HepG2 (cell line): ENCODE measurements around the gene RSKR. TPM values are rescaled to one million over a fixed set of nuclear protein-coding genes. Genes with fewer than 3 reads are reported as not detected.

Experiments used
- ATAC-seq: fragments of 200-7000 bp; cut with Tn5 transposase; 3 replicates; pipeline ENCODE4 v1.9.1; 2020; ENCODE audit warnings: mild to moderate bottlenecking, moderate library complexity
- BruUV-seq: library from RNA; stranded (reverse); fragments of 400-500 nt; replicated peaks from 2 replicates; lab custom pipeline; 2021; lab: Mats Ljungman, UMichigan
- CTCF ChIA-PET: fragments of 300-600 bp; formaldehyde crosslinking; extraction: SDS; loops from one replicate; lab custom pipeline; 2021; ENCODE audit warnings: low total read pairs, inconsistent platforms, low intra/inter-chr PET ratio; lab: Yijun Ruan, JAX
- POLR2A ChIA-PET: fragments of 350-600 bp; sonication (Branson Sonifier 250); formaldehyde crosslinking; loops from one replicate; lab custom pipeline; 2020; ENCODE audit warnings: antibody characterized with exemption, inconsistent platforms; lab: Yijun Ruan, JAX
- DNase-seq: peaks from one replicate; pipeline ENCODE4 v3.0.0-alpha.2; 2015; ENCODE audit warnings: low spot score
- FAIRE-seq: peaks from 3 replicates; lab custom pipeline; 2011; peaks lifted over from hg19 to GRCh38; lab: Jason Lieb, UNC
- H2AFZ ChIP-seq: one replicate; pipeline ENCODE4 v1.6.1; 2011; ENCODE audit warnings: low read length, inconsistent platforms
- H3K27ac ChIP-seq: fragments of 300-600 bp; 3 replicates; pipeline ENCODE4 v1.8.0; 2011; ENCODE audit warnings: mixed run types, mild to moderate bottlenecking, mixed read lengths, low read length, inconsistent platforms; ENCODE audit not compliant: insufficient read depth; ENCODE audit errors: extremely low read length
- H3K27me3 ChIP-seq, 2 experiments: fragments of 200-600 bp in 1 of 2; 2 replicates in 1 of 2; 3 replicates in 1 of 2; pipeline versions ENCODE4 v1.6.0 to v1.8.0; 2011; ENCODE audit warnings: low read length in 2 of 2, mild to moderate bottlenecking in 2 of 2, moderate library complexity in 2 of 2, inconsistent platforms in 1 of 2; ENCODE audit not compliant: insufficient read depth in 2 of 2, control insufficient read depth in 1 of 2
- H3K36me3 ChIP-seq, 2 experiments: fragments of 200-600 bp in 1 of 2; replicated peaks in 1 of 2; 2 replicates in 1 of 2; 3 replicates in 1 of 2; pipeline versions ENCODE4 v1.5.1 to v1.8.0; 2011; ENCODE audit warnings: low read length in 2 of 2, inconsistent platforms in 1 of 2; ENCODE audit not compliant: insufficient read depth in 2 of 2, control insufficient read depth in 1 of 2
- H3K4me1 ChIP-seq: 2 replicates; pipeline ENCODE4 v1.5.1; 2012; ENCODE audit warnings: low read length, inconsistent platforms; ENCODE audit not compliant: insufficient read depth
- H3K4me2 ChIP-seq: 2 replicates; pipeline ENCODE4 v1.6.0; 2011; ENCODE audit warnings: low read depth, low read length, inconsistent platforms
- H3K4me3 ChIP-seq, 3 experiments: fragments of 200-600 bp in 1 of 3; sonication (generic), shearing (Covaris generic) in 1 of 3; replicated peaks in 1 of 3; 2 replicates each; pipeline ENCODE4 v1.5.1; 2011 to 2016; ENCODE audit warnings: low read length in 3 of 3, inconsistent platforms in 2 of 3, low read depth in 2 of 3, mild to moderate bottlenecking in 2 of 3, control low read depth in 1 of 3, mixed read lengths in 1 of 3; ENCODE audit not compliant: insufficient read depth in 1 of 3
- H3K79me2 ChIP-seq: one replicate; pipeline ENCODE4 v1.6.1; 2011; ENCODE audit warnings: low read length, inconsistent platforms; ENCODE audit not compliant: insufficient read depth
- H3K9ac ChIP-seq: 2 replicates; pipeline ENCODE4 v1.6.0; 2011; ENCODE audit warnings: mild to moderate bottlenecking, low read depth, low read length, inconsistent platforms; ENCODE audit not compliant: insufficient read depth
- H3K9me3 ChIP-seq: 2 replicates; pipeline ENCODE4 v1.5.1; 2012; ENCODE audit warnings: mild to moderate bottlenecking, low read length
- H4K20me1 ChIP-seq: 2 replicates; pipeline ENCODE4 v1.6.0; 2011; ENCODE audit warnings: inconsistent platforms, mild to moderate bottlenecking, low read length, moderate library complexity; ENCODE audit not compliant: insufficient read depth
- AFF4 ChIP-seq: sonication (generic); formaldehyde crosslinking; IDR thresholded peaks from 2 replicates; pipeline ENCODE4 v1.4.0; 2020; ENCODE audit warnings: missing genetic modification reagents
- CREB1 ChIP-seq, 2 experiments: fragments of 450-650 bp in 1 of 2; IDR thresholded peaks; 2 replicates each; pipeline ENCODE4 v1.6.1; 2016 to 2017; ENCODE audit warnings: control low read depth in 1 of 2, mild to moderate bottlenecking in 1 of 2, missing compliant biosample characterization in 1 of 2, missing genetic modification characterization in 1 of 2
- HOXA7 ChIP-seq: sonication (generic); formaldehyde crosslinking; IDR thresholded peaks from 2 replicates; pipeline ENCODE4 v1.8.1; 2022; ENCODE audit warnings: mild to moderate bottlenecking, missing genetic modification reagents, moderate library complexity
- JARID2 ChIP-seq: sonication (generic); formaldehyde crosslinking; IDR thresholded peaks from 2 replicates; pipeline ENCODE4 v1.8.1; 2023; ENCODE audit warnings: missing genetic modification reagents, inconsistent platforms; ENCODE audit not compliant: insufficient replicate concordance
- MYC ChIP-seq: sonication (generic); formaldehyde crosslinking; IDR thresholded peaks from 2 replicates; pipeline ENCODE4 v1.9.0; 2021; ENCODE audit warnings: missing genetic modification reagents, borderline replicate concordance
- PCBP1 ChIP-seq: fragments of 200-400 bp; formaldehyde crosslinking; IDR thresholded peaks from 2 replicates; pipeline ENCODE4 v1.6.1; 2017; ENCODE audit warnings: mild to moderate bottlenecking, low read depth, low read length, borderline replicate concordance
- PLRG1 ChIP-seq: fragments of 450-650 bp; conservative IDR thresholded peaks from 2 replicates; pipeline ENCODE4 v1.6.1; 2016
- SKI ChIP-seq: fragments of 450-650 bp; IDR thresholded peaks from one replicate; pipeline ENCODE4 v1.6.1; 2018; ENCODE audit warnings: mild to moderate bottlenecking; ENCODE audit not compliant: partially characterized antibody
- TEAD3 ChIP-seq: optimal IDR thresholded peaks from 2 replicates; pipeline ENCODE3; 2016; ENCODE audit warnings: borderline replicate concordance
- TFAP4 ChIP-seq: sonication (generic); IDR thresholded peaks from 2 replicates; pipeline ENCODE4 v1.6.1; 2016; ENCODE audit warnings: low read depth, borderline replicate concordance
- ZFP36L2 ChIP-seq: sonication (generic); formaldehyde crosslinking; IDR thresholded peaks from 2 replicates; pipeline ENCODE4 v1.4.0; 2020; ENCODE audit warnings: missing genetic modification reagents
- ZNF101 ChIP-seq: sonication (generic); formaldehyde crosslinking; IDR thresholded peaks from 2 replicates; pipeline ENCODE4 v1.4.0; 2020; ENCODE audit warnings: mild to moderate bottlenecking, low read depth, missing genetic modification reagents, borderline replicate concordance
- ZNF33B ChIP-seq: sonication (generic); formaldehyde crosslinking; IDR thresholded peaks from 2 replicates; pipeline ENCODE4 v1.5.1; 2020; ENCODE audit warnings: mild to moderate bottlenecking, missing genetic modification reagents
- ZNF460 ChIP-seq: sonication (generic); formaldehyde crosslinking; IDR thresholded peaks from 2 replicates; pipeline ENCODE4 v1.5.1; 2020; ENCODE audit warnings: missing genetic modification reagents, mild to moderate bottlenecking, borderline replicate concordance
- ZNF570 ChIP-seq: sonication (generic); formaldehyde crosslinking; IDR thresholded peaks from 2 replicates; pipeline ENCODE4 v1.4.0; 2020; ENCODE audit warnings: mild to moderate bottlenecking, missing genetic modification reagents, borderline replicate concordance
- ZNF652 ChIP-seq: IDR thresholded peaks from 2 replicates; pipeline ENCODE4 v1.6.1; 2016; ENCODE audit warnings: low read depth, borderline replicate concordance
- ZNF746 ChIP-seq: sonication (generic); formaldehyde crosslinking; IDR thresholded peaks from 2 replicates; pipeline ENCODE4 v1.8.0; 2022; ENCODE audit warnings: mild to moderate bottlenecking, missing genetic modification reagents
- WGBS: methylation state at CpG from one replicate; pipeline ENCODE4 v1.1.6; 2017; ENCODE audit warnings: low lambda C conversion rate; 5-methylcytosine and 5-hydroxymethylcytosine counted together
- in situ Hi-C: cut with HindIII; loops from 2 replicates; pipeline ENCODE4 v1.10.0; 2017; ENCODE audit warnings: low pct_unique_long_range_greater_than_20kb; ENCODE audit not compliant: extremely low pct_ligation_motif_present
- intact Hi-C: fragments of 100-400 bp; cut with micrococcal nuclease; formaldehyde crosslinking; loops from one replicate; pipeline ENCODE4 v1.10.0; 2022; ENCODE audit not compliant: unreplicated experiment
- polyA plus RNA-seq, 8 experiments: library from polyadenylated mRNA; depleted of rRNA in 3 of 8; stranded (reverse) in 7 of 8; unstranded in 1 of 8; fragments of >200 nt; fragmentation: Illumina TruSeq in 4 of 8; extraction: Trizol in 4 of 8; gene quantifications; 2 replicates each; pipeline versions ENCODE4 v1.2.1 to v1.2.3, GENCODE V29; 2011 to 2016; ENCODE audit warnings: low read depth in 4 of 8, missing spikeins in 1 of 8, mixed read lengths in 1 of 8; ENCODE audit not compliant: insufficient read depth in 1 of 8
- total RNA-seq, 5 experiments: library from RNA; depleted of rRNA; stranded (reverse); fragments of >200 nt; fragmentation: Illumina TruSeq; extraction: Trizol; gene quantifications; 2 replicates each; pipeline ENCODE4 v1.2.3, GENCODE V29; 2016; ENCODE audit warnings: low read depth in 1 of 5
- TF ChIP-seq, protein P1 (sequence below): sonication (generic); formaldehyde crosslinking; conservative IDR thresholded peaks from 2 replicates; pipeline ENCODE4 v1.4.0; 2020; ENCODE audit warnings: mild to moderate bottlenecking, missing genetic modification reagents, moderate library complexity

Gene RSKR
- total and polyA plus RNA-seq, 2 of the 13 experiments (the other 11 are each of a cell fraction or from before 2014, with no cell fraction given) = 5.0 to 10.4 TPM

DNA sequence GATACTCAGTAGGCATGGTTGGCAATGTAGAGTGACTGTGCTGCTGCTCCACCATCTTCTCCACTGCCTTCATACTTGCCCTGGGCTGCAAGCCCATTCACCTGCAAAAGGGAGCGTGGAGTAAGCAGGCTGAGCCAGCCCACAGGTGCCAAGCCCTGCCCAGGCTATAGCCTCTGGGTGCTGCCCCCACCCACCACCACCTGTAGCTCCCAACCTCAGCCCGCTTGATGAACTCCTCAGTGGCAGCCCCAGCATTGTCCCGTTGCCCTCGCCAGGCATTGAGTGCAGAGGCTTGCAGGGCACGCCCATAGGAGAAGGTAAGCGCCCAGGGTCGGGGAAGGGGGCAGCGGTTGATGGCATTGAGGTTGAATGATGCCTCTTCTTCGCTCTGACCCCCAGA, 40.5 kb downstream of the RSKR start:
- peaks cover 2 to 11% of the 10 kb centered on the region in 2 experiments; a peak in 4 of 5 replicates for H3K36me3 ChIP-seq
- TF ChIP-seq JARID2 (CRISPR knock-in tag) (no peak), ZNF101 (CRISPR knock-in tag) (no peak), TEAD3 (CRISPR knock-in tag) (no peak), SKI (no peak), MYC (no peak), ZNF33B (CRISPR knock-in tag) (no peak), ZNF746 (no peak), PLRG1 (no peak), ZNF460 (no peak), TFAP4 (no peak), ZNF570 (CRISPR knock-in tag) (no peak), HOXA7 (CRISPR knock-in tag) (no peak), CREB1 (IDR thresholded peaks at IDR 0.05) (no peak), CREB1 (CRISPR knock-in tag; IDR thresholded peaks at IDR 0.05) (no peak), ZFP36L2 (CRISPR knock-in tag) (no peak), PCBP1 (no peak), AFF4 (CRISPR knock-in tag) (no peak), ZNF652 (CRISPR knock-in tag) (no peak)
- TF ChIP-seq, protein P1, sequence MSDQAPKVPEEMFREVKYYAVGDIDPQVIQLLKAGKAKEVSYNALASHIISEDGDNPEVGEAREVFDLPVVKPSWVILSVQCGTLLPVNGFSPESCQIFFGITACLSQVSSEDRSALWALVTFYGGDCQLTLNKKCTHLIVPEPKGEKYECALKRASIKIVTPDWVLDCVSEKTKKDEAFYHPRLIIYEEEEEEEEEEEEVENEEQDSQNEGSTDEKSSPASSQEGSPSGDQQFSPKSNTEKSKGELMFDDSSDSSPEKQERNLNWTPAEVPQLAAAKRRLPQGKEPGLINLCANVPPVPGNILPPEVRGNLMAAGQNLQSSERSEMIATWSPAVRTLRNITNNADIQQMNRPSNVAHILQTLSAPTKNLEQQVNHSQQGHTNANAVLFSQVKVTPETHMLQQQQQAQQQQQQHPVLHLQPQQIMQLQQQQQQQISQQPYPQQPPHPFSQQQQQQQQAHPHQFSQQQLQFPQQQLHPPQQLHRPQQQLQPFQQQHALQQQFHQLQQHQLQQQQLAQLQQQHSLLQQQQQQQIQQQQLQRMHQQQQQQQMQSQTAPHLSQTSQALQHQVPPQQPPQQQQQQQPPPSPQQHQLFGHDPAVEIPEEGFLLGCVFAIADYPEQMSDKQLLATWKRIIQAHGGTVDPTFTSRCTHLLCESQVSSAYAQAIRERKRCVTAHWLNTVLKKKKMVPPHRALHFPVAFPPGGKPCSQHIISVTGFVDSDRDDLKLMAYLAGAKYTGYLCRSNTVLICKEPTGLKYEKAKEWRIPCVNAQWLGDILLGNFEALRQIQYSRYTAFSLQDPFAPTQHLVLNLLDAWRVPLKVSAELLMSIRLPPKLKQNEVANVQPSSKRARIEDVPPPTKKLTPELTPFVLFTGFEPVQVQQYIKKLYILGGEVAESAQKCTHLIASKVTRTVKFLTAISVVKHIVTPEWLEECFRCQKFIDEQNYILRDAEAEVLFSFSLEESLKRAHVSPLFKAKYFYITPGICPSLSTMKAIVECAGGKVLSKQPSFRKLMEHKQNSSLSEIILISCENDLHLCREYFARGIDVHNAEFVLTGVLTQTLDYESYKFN (CRISPR knock-in tag) = no peak

More for the DNA sequence above, 40.5 kb downstream of the RSKR start:
- WGBS = 97% methylated on average over 6 of the region's 9 CpGs
- no peaks in the 10 kb centered on the region for H3K27me3 ChIP-seq
- no TSS peak for BruUV-seq
- H4K20me1 ChIP-seq = no peaks in the 10 kb centered on the region
- H3K4me2 ChIP-seq = no peak overlapping the region
- FAIRE-seq (no peak), ATAC-seq (no peak), DNase-seq (no peak)
- intact Hi-C loops (no loop called here), in situ Hi-C loops (loop anchor here (5.0 kb wide), 1 partner anchor 49 kb away; no protein-coding TSS in a partner anchor)
- H3K79me2 ChIP-seq = peaks cover 17% of the 10 kb centered on the region
- no peak overlapping the region for H2AFZ ChIP-seq
- no peak overlapping the region for H3K27ac ChIP-seq
- CTCF ChIA-PET = no interaction called here
- H3K9ac ChIP-seq = no peak overlapping the region
- H3K9me3 ChIP-seq = no peaks in the 10 kb centered on the region
- peaks cover 64% of the 10 kb centered on the region for H3K4me1 ChIP-seq
- H3K4me3 ChIP-seq = no peak overlapping the region
- POLR2A ChIA-PET = no interaction called here
